ENCODE data around the gene TMEM175.

Gene TMEM175

DNA sequence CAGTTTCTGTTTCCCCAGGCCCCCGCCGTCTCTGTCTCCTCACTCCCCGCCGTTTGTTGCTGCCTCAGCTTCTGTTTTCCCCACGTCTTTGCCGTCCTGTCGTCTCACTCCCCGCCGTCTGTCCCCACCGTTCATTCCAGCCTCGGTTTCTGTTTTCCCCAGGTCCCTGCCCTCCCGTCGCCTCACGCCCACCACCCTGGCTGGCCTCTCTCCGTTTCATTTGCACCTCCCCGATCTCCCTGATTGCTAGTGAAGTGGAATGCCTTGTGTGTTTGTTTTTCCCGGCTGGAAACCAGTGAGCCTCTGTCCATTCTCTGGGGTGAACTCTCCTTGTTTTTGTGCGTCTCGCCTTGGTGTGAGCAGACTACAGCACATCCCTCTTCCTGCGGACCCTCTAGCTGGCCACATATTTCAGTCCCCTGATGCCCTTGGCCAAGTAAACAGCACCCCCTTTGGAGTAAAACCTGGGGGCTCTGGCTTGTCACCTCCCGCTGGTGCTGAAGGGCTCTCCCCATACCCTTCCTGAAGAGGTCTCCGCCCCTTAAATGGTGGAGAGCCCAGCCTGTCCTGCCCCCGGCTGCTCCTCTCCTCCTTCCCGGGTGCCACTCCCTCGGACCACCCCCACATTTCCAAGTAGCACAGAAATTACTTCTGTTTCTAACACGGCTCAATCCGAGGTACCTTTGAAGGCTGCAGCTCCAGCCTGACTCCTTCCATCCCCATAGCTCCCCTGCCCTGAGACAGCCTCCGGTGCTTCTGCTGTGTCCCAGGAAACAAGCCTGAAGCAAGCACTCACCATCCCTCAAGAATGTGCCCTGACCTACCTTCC, 13.2 kb downstream of the TMEM175 start:
- DNase-seq (ENCODE audit: extremely low read depth in 1 of 2, low read depth in 1 of 2), result no peak

DNA sequence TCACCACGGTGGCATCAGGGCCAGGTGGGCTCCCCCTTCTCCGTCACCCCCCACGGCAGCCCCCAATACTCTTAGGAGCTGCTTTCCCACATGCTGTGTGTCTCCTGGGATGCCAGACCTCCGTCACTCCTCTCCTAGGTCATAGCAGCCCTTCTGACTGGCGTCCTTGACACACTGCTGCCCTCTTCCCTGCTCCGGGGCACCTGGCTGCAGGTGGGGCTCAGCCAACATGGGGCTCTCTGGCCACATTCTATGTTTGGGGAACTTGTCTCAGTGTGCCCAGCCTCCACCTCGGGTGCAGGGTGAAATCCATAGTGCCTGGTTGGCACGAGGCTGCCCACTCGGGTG, 13.8 kb downstream of the TMEM175 start:
- no peak for DNase-seq (ENCODE audit: extremely low read depth in 1 of 2, low read depth in 1 of 2)

DNA sequence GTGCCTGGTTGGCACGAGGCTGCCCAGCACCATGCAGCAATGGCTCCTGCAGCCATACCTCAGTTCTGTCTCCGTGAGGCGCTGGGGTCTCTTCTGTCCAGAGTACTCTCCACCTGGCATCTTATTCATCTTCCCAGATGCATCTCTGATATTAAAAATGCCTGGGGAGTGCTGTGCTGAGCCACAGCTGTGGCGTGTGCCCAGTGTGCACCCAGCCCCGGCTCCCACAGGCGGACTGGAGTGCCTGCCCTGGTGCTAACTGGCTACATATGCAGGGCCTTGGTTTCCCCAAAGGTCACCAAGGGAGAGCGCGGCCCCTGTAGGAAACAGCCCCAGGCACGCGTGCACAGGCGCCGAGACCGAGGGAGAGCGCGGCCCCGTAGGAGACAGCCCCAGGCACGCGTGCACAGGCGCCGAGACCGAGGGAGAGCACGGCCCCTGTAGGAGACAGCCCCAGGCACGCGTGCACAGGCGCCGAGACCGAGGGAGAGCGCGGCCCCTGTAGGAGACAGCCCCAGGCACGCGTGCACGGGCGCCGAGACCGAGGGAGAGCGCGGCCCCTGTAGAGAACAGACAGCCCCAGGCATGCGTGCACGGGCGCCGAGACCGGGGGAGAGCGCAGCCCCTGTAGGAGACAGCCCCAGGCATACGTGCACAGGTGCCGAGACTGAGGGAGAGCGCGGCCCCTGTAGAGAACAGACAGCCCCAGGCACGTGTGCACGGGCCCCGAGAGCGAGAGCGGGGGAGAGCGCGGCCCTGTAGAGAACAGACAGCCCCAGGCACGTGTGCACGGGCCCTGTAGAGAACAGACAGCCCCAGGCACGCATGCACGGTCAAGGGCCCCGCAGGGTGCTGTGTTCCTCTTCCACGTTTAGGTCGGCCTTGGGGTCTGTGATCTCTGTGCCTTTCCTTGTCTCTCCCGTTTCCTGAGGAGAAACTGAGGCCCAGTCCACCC, 14.5 kb downstream of the TMEM175 start:
- DNase-seq (ENCODE audit: extremely low read depth in 1 of 2, low read depth in 1 of 2), result no peak

DNA sequence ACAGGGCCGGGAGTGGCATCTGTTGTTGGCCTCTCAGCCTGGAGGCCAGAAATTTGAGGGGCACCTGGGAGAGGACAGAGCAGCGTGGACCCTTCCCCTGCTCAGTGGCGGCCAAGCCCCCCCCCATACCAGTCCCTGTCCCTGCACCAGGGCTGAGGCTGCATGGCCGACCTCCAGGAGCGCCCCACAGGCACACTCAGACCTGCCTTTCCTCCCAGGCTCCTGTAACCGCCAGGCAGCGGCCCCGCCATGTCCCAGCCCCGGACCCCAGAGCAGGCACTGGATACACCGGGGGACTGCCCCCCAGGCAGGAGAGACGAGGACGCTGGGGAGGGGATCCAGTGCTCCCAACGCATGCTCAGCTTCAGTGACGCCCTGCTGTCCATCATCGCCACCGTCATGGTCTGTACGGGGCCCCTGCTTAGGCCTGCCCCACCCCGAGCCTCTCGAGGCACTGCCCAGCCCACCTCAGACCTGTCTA, 15.3 kb downstream of the TMEM175 start:
- DNase-seq (ENCODE audit: extremely low read depth in 1 of 2, low read depth in 1 of 2), result no peak

DNA sequence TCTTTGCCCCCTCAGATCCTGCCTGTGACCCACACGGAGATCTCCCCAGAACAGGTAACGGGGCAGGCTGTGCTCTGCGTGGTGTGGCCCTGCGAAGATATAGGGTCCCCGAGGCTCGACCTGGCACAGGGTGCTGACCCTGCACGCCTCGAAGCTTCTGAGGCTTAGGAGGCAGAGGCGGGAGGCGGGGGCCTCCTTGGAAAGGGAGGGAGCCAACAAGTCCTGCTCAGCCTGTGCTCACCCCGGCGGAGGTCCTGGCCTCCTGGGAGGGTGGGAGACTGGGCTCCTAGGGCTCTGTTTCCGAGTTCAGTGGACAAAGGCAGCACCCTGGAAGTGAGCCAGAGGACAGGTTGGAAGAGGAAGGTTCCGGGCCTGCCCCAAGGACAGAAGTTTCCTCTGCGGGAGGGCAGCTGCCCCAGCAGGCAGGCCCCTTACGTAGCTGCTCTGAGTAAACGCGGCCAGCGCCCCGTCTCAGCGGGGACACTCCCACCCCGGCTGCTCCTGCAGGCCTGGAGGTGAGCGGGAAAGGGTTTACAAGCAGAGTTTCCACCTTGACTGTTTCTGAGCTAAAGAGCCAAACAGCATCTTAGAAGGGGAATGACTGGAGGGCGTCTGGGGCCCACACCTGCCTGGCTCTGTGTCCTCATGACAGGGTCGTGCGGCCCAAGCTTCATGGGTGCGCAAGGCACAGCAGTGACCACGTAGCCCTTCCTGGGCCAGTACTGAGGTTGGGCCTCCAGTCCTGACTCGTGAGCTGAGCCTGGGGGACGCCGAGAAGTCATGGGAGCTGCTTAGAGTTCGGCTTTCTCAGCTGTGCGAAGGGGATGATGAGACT, 16.1 kb downstream of the TMEM175 start:
- no peak for DNase-seq (ENCODE audit: extremely low read depth in 1 of 2, low read depth in 1 of 2)

DNA sequence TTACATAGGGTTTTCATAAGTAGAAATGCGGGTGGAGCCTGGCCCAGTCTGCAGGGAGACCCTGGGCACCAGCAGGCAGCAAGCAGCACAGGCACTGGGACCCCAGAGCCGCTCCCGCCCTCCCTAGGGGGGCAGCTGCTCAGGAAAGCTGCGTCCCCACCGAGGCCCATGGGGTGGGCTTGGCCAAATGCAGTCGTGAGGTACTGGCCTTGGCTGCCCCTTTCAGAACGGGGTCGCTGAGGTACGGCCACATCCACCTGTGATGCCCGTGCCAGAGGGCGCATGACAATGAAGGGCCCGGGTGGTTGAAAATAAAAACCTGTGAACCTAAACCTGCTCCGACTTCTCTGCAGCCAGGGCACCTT, 16.7 kb downstream of the TMEM175 start:
- DNase-seq (ENCODE audit: extremely low read depth in 1 of 2, low read depth in 1 of 2), result no peak

DNA sequence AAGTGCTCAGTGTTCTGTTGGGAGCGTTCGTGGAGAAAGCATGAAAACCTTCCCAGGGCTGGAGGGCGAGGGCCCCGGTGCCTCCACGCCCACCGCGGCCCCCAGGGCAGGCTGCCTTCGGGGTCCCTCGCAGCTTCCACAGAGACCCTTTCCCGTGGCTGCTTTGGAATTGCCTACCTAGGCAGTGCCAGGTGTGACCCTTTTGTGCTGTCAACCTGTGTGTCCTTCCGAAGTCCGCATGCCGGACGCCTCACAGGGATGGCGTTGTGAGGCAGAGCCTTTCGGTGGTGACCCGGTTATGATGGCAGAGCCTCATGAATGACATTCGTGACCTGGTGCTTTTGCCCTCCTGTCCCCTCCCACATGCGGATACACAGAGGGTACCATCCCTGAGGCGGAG, 17.4 kb downstream of the TMEM175 start:
- DNase-seq (ENCODE audit: extremely low read depth in 1 of 2, low read depth in 1 of 2), result no peak

DNA sequence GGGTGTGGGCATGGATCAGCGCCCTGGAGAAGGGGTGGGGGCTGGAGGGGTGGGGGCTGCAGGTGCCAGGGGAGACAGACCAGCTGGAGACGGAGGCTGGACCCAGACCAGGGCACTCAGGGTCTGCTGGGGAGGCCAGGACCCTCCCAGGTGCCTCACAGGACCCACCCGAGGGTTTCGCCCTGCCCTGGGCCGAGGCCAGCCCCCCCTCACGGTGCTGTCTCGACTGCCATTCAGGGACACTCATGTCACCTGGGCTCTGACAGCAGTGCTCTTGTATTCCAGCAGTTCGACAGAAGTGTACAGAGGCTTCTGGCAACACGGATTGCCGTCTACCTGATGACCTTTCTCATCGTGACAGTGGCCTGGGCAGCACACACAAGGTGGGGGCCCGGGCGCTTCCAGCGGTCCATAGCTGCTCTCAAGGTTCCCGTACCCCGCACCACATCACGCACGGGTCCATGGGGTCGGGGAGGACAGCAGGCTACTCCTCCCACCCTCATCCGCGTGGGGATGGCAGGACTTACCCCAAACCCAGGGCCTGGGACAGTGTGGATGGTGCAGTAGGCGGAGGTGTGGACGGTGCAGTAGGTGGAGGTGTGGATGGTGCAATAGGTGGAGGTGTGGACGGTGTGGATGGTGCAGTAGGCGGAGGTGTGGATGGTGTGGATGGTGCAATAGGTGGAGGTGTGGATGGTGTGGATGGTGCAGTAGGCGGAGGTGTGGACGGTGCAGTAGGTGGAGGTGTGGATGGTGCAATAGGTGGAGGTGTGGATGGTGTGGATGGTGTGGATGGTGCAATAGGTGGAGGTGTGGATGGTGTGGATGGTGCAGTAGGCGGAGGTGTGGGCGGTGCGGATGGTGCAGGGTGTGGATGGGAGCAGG, 18.1 kb downstream of the TMEM175 start:
- DNase-seq (ENCODE audit: extremely low read depth in 1 of 2, low read depth in 1 of 2), result no peak

DNA sequence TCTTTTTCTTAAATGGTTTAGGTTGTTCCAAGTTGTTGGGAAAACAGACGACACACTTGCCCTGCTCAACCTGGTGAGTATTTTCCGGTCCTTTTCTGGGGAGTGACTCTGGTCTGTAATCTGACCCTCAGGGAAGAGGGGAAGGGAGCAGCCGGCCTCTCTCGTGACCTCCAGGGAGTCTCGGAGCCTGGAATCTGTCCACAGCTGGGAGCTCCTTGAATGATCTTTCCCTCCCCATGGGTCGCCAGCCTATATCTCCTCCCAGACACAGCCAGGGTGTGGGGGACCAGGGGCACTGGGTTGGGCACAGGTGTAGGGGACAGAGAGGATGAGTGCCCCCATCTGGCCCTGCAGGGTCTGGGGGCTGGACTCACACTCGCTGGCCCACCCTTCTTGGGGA, 18.9 kb downstream of the TMEM175 start:
- no peak for DNase-seq (ENCODE audit: extremely low read depth in 1 of 2, low read depth in 1 of 2)

DNA sequence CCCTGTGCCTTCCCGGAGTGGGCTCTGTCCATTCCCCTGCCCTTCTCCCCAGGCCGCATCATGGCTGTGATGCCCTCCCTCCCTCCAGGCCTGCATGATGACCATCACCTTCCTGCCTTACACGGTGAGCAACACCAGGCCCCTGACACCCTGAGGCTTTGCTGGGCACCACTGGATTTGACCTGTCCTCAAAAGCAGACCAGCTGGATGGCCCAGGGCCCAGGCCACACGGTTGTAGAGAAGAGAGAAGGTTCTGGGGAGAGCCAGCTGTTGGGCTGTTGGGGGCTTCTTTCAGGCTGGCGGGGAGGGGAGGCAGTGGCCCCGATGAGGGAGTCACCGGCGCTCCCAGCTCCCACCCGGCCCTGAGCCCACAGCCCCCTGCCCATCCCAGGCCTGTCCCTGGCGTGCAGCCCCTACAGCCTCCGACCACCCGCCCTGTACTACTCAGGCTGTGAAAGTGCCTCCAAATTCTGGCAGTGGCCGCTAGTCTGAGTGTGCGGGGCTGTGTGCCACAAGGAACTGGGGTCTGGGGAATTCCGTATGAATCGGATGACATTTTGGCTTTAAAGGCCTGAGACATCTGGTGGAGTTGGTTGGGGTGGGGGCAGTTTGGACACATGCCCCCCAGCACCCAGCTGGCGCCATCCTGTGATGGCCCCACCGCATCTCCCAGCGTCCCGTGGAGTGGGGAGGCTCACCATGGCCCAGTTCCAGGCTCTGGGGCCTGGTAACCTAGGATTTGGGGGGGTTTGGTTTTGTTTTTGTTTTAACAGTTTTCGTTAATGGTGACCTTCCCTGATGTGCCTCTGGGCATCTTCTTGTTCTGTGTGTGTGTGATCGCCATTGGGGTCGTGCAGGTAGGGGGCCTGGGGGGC, 19.6 kb downstream of the TMEM175 start:
- DNase-seq (ENCODE audit: extremely low read depth in 1 of 2, low read depth in 1 of 2), result no peak

GRCh38 chr4:952881-953573, 20.8 kb downstream of the TMEM175 start:
- DNase-seq (ENCODE audit: extremely low read depth in 1 of 2, low read depth in 1 of 2), result no peak

DNA sequence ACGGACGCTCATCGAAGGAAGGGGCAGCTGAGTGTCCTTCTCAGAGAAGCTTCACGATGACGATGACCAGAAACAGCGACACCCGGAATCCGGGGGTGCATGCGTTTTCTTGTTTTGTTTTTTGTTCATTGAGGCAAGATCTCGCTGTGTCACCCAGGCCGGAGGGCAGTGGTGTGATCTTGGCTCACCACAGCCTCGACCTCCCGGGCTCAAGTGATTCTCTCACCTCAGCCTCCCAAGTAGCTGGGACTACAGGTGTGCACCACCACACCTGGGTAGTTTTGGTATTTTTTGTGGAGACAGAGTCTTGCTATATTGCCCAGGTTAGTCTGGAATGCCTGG, 21.3 kb downstream of the TMEM175 start:
- DNase-seq (ENCODE audit: extremely low read depth in 1 of 2, low read depth in 1 of 2), result no peak

- DNase-seq (ENCODE audit: extremely low read depth in 1 of 2, low read depth in 1 of 2), result no peak
Observed at GRCh38 chr4:954211-955020, 22.2 kb downstream of the TMEM175 start.

- no peak for DNase-seq (ENCODE audit: extremely low read depth in 1 of 2, low read depth in 1 of 2)
Observed at GRCh38 chr4:955161-955921, 23.1 kb downstream of the TMEM175 start.

GRCh38 chr4:955931-956381, 23.7 kb downstream of the TMEM175 start:
- no peak for DNase-seq (ENCODE audit: extremely low read depth in 1 of 2, low read depth in 1 of 2)

GRCh38 chr4:956531-957230, 24.4 kb downstream of the TMEM175 start:
- DNase-seq (ENCODE audit: extremely low read depth in 1 of 2, low read depth in 1 of 2), result no peak

Measured in activated CD8-positive, alpha-beta memory T cell treated with anti-CD3 and anti-CD28 coated beads for 1 hour (primary cell).